ENCODE data around the gene ATP10A.

GRCh38 chr15:25785641-25786025 lies 77.5 kb downstream of the ATP10A start:
- TF ChIP-seq ASH2L (IDR thresholded peaks at IDR 0.05; ENCODE audit: low read length) (no peak), CHD1 (IDR thresholded peaks at IDR 0.05; ENCODE audit: low read depth, low read length) (no peak), CTCF (IDR thresholded peaks at IDR 0.05; ENCODE audit: control extremely low read depth in 1 of 3, insufficient read depth in 1 of 3, low read depth in 1 of 3, low read length in 3 of 3) (no peak), PHF8 (conservative IDR thresholded peaks at IDR 0.05; ENCODE audit: low read depth, low read length) (no peak), EP300 (IDR thresholded peaks at IDR 0.05; ENCODE audit: borderline replicate concordance in 1 of 2, low read depth in 2 of 2, low read length in 2 of 2) (no peak), POLR2A (IDR thresholded peaks at IDR 0.05; ENCODE audit: control extremely low read depth in 1 of 2, low read depth in 2 of 2, low read length in 2 of 2) (no peak), ATF3 (IDR thresholded peaks at IDR 0.05; ENCODE audit: insufficient read depth, low read depth, low read length) (no peak)

Data from H1 (cell line).